Adrenal gland (tissue), 5 donors: ENCODE results near the gene HECW1.

Experiments
- POLR2A ChIP-seq, 2 donors: fragments of 450-650 bp; IDR thresholded peaks; one replicate each; pipeline ENCODE4 v1.6.1; 2017; ENCODE audit warnings: antibody characterized with exemption in 2 of 2, mild to moderate bottlenecking in 2 of 2, moderate library complexity in 1 of 2
- TF ChIP-seq, protein P1 (sequence below), 6 experiments: fragments of 450-650 bp in 4 of 6; fragments of 200-600 bp in 2 of 6; sonication (generic) in 1 of 6; IDR thresholded peaks; 1 replicate in 5 of 6; 2 replicates in 1 of 6; pipeline versions ENCODE4 v1.5.1 to v1.8.0; 2016 to 2021; ENCODE audit warnings: antibody characterized with exemption in 6 of 6, mild to moderate bottlenecking in 2 of 6, moderate library complexity in 1 of 6
- donor health status: DM: no; HTN: no; CAD: no.

DNA sequence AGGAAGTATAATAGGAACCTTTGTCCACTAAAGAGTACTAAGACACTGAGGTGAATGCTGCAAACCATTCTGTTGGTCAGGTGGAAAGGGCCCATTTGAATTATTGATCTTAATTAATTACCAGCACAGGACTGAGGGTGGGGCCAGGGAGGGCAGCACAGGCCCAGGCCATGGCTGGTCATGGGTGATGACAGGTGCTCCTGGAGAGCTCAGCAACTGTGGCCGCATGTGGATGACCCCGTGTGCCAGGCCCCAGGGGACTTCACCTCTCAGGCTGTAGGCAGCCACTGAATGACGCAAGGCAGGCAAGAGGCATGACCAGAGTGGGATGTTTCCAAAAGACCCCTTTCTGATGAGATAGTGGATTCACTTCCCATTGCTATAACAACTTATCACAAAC is 54.2 kb downstream of the HECW1 start:
- TF ChIP-seq, protein P1, sequence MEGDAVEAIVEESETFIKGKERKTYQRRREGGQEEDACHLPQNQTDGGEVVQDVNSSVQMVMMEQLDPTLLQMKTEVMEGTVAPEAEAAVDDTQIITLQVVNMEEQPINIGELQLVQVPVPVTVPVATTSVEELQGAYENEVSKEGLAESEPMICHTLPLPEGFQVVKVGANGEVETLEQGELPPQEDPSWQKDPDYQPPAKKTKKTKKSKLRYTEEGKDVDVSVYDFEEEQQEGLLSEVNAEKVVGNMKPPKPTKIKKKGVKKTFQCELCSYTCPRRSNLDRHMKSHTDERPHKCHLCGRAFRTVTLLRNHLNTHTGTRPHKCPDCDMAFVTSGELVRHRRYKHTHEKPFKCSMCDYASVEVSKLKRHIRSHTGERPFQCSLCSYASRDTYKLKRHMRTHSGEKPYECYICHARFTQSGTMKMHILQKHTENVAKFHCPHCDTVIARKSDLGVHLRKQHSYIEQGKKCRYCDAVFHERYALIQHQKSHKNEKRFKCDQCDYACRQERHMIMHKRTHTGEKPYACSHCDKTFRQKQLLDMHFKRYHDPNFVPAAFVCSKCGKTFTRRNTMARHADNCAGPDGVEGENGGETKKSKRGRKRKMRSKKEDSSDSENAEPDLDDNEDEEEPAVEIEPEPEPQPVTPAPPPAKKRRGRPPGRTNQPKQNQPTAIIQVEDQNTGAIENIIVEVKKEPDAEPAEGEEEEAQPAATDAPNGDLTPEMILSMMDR (IDR thresholded peaks at IDR 0.05): no peak
- TF ChIP-seq POLR2A (IDR thresholded peaks at IDR 0.05): no peak
